ENCODE results near the gene SLC10A7. TPM values are rescaled to one million over a fixed set of nuclear protein-coding genes. Genes with fewer than 3 reads are reported as not detected.

SLC10A7 gene
- total RNA-seq, 2 experiments from 2014 or later: 8.7 to 9.9 TPM

- CTCF ChIA-PET: no interaction called here
- Mint-ChIP-seq H3K4me3 (no peak overlapping the region), H3K9me3 (no peaks in the 10 kb centered on the region), H3K27me3 (peaks cover 10% of the 10 kb centered on the region), H3K4me1 (ENCODE audit: low read depth) (peaks cover 5% of the 10 kb centered on the region), H3K27ac (no peak overlapping the region), H3K36me3 (ENCODE audit: low read depth) (no peaks in the 10 kb centered on the region)
- POLR2A ChIA-PET: no interaction called here
- H3K27ac ChIP-seq (ENCODE audit: low read depth in 1 of 2, low read length in 2 of 2): no peak overlapping the region
- H3K9me3 ChIP-seq (ENCODE audit: control insufficient read depth in 1 of 2, insufficient read depth in 1 of 2, low read length in 2 of 2): no peaks in the 10 kb centered on the region
- intact Hi-C loops (cut with DNase I, micrococcal nuclease): no loop called here
- H3K36me3 ChIP-seq (ENCODE audit: insufficient read depth, low read length): no peaks in the 10 kb centered on the region
- peaks cover 2% of the 10 kb centered on the region for H3K4me1 ChIP-seq (ENCODE audit: insufficient read depth, low read length)
- TF ChIP-seq CTCF (IDR thresholded peaks at IDR 0.05): no peak
- H3K27me3 ChIP-seq (ENCODE audit: control insufficient read depth in 1 of 2, insufficient read depth in 2 of 2, low read length in 2 of 2): no peaks in the 10 kb centered on the region
- DNase-seq (no peak), ATAC-seq (ENCODE audit: poor library complexity) (no peak)
- no peak overlapping the region for H3K4me3 ChIP-seq (ENCODE audit: low read length)
These were observed 284.6 kb downstream of the SLC10A7 start for GRCh38 chr4:146237092-146237491.

GRCh38 chr4:146236216-146236615, 285.5 kb downstream of the SLC10A7 start:
- H3K4me3 Mint-ChIP-seq: no peak overlapping the region
- Histone ChIP-seq H3K4me1 (ENCODE audit: insufficient read depth, low read length) (no peaks in the 10 kb centered on the region), H3K4me3 (ENCODE audit: low read length) (no peak overlapping the region), H3K27me3 (ENCODE audit: control insufficient read depth in 1 of 2, insufficient read depth in 2 of 2, low read length in 2 of 2) (no peaks in the 10 kb centered on the region), H3K27ac (ENCODE audit: low read depth in 1 of 2, low read length in 2 of 2) (no peak overlapping the region), H3K36me3 (ENCODE audit: insufficient read depth, low read length) (no peaks in the 10 kb centered on the region), H3K9me3 (ENCODE audit: control insufficient read depth in 1 of 2, insufficient read depth in 1 of 2, low read length in 2 of 2) (no peaks in the 10 kb centered on the region)
- DNase-seq (no peak), ATAC-seq (ENCODE audit: poor library complexity) (no peak)
- ChIA-PET POLR2A (no interaction called here), CTCF (no interaction called here)
- no peaks in the 10 kb centered on the region for H3K4me1 Mint-ChIP-seq (ENCODE audit: low read depth)
- no peak for TF ChIP-seq CTCF (IDR thresholded peaks at IDR 0.05)
- H3K27me3 Mint-ChIP-seq: peaks cover 6% of the 10 kb centered on the region
- H3K27ac Mint-ChIP-seq: no peak overlapping the region
- no peaks in the 10 kb centered on the region for H3K36me3 Mint-ChIP-seq (ENCODE audit: low read depth)
- intact Hi-C loops (cut with DNase I, micrococcal nuclease): no loop called here
- H3K9me3 Mint-ChIP-seq: no peaks in the 10 kb centered on the region

GRCh38 chr4:146235654-146236177, 286.0 kb downstream of the SLC10A7 start:
- H3K9me3 Mint-ChIP-seq: no peaks in the 10 kb centered on the region
- H3K4me1 ChIP-seq (ENCODE audit: insufficient read depth, low read length): no peaks in the 10 kb centered on the region
- no peak overlapping the region for H3K4me3 ChIP-seq (ENCODE audit: low read length)
- no peak for TF ChIP-seq CTCF (IDR thresholded peaks at IDR 0.05)
- H3K4me3 Mint-ChIP-seq: no peak overlapping the region
- no peaks in the 10 kb centered on the region for H3K9me3 ChIP-seq (ENCODE audit: control insufficient read depth in 1 of 2, insufficient read depth in 1 of 2, low read length in 2 of 2)
- intact Hi-C loops (cut with DNase I, micrococcal nuclease): no loop called here
- no peaks in the 10 kb centered on the region for H3K27me3 ChIP-seq (ENCODE audit: control insufficient read depth in 1 of 2, insufficient read depth in 2 of 2, low read length in 2 of 2)
- no peaks in the 10 kb centered on the region for H3K36me3 ChIP-seq (ENCODE audit: insufficient read depth, low read length)
- no peak overlapping the region for H3K27ac Mint-ChIP-seq
- H3K36me3 Mint-ChIP-seq (ENCODE audit: low read depth): no peaks in the 10 kb centered on the region
- H3K4me1 Mint-ChIP-seq (ENCODE audit: low read depth): no peaks in the 10 kb centered on the region
- H3K27ac ChIP-seq (ENCODE audit: low read depth in 1 of 2, low read length in 2 of 2): no peak overlapping the region
- no peak for ATAC-seq (ENCODE audit: poor library complexity)
- DNase-seq: peak in 1 of 14 experiments; percentile 13
- POLR2A ChIA-PET: no interaction called here
- CTCF ChIA-PET: no interaction called here
- H3K27me3 Mint-ChIP-seq: peaks cover 6% of the 10 kb centered on the region

Data from CD4-positive, alpha-beta T cell (primary cell).